Neutrophil (primary cell): ENCODE measurements around the gene UBE2H.

Experiments used
- H3K27ac ChIP-seq: fragments of 200-600 bp; sonication (generic); 2 replicates; pipeline ENCODE4 v1.5.1; 2016; ENCODE audit warnings: mild to moderate bottlenecking, moderate library complexity
- H3K27me3 ChIP-seq: fragments of 200-600 bp; sonication (generic); 2 replicates; pipeline ENCODE4 v1.6.0; 2016; ENCODE audit warnings: mild to moderate bottlenecking
- H3K36me3 ChIP-seq: fragments of 200-600 bp; sonication (generic); 2 replicates; pipeline ENCODE4 v1.5.1; 2017
- H3K4me1 ChIP-seq, 2 experiments: fragments of 200-600 bp in 1 of 2; sonication (generic) in 1 of 2; 1 replicate in 1 of 2; 2 replicates in 1 of 2; pipeline versions ENCODE4 v1.5.1 to v1.6.1; 2013 to 2016; ENCODE audit warnings: low read depth in 1 of 2, low read length in 1 of 2, mild to moderate bottlenecking in 1 of 2, moderate library complexity in 1 of 2; ENCODE audit not compliant: control insufficient read depth in 1 of 2, insufficient read depth in 1 of 2
- H3K4me3 ChIP-seq, 2 experiments: fragments of 200-600 bp in 1 of 2; sonication (generic) in 1 of 2; 1 replicate in 1 of 2; 2 replicates in 1 of 2; pipeline ENCODE4 v1.5.1; 2013 to 2016; ENCODE audit warnings: low read depth in 1 of 2, low read length in 1 of 2, mild to moderate bottlenecking in 1 of 2, moderate library complexity in 1 of 2
- H3K9me3 ChIP-seq: fragments of 200-600 bp; sonication (generic); 2 replicates; pipeline ENCODE4 v1.5.1; 2016
- TF ChIP-seq, protein P1 (sequence below): fragments of 200-600 bp; sonication (generic); IDR thresholded peaks from 2 replicates; pipeline ENCODE4 v1.5.1; 2016; ENCODE audit warnings: antibody characterized with exemption

The UBE2H gene

DNA sequence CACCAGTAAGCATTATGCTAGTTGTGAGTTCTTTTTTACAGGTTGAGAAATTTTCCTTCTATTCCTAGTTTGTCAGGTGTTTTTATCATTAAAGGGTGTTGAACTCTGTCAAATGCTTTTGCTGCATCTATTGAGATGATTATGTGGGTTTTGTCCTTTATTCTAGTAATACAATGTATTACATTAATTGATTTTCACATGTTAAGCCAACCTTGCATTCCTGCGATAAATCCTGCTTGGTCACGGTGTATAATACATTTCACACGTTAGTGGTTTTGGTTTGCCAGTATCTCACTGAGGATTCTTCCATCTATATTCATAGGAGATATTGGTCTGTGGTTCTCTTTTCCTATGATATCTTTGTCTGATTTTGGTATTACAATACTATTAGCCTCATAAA lies 136.0 kb downstream of the UBE2H start:
- Histone ChIP-seq H3K27ac (no peak overlapping the region), H3K36me3 (no peaks in the 10 kb centered on the region), H3K4me3 (no peak overlapping the region), H3K9me3 (no peaks in the 10 kb centered on the region), H3K4me1 (no peaks in the 10 kb centered on the region), H3K27me3 (peaks cover 33% of the 10 kb centered on the region)
- TF ChIP-seq, protein P1, sequence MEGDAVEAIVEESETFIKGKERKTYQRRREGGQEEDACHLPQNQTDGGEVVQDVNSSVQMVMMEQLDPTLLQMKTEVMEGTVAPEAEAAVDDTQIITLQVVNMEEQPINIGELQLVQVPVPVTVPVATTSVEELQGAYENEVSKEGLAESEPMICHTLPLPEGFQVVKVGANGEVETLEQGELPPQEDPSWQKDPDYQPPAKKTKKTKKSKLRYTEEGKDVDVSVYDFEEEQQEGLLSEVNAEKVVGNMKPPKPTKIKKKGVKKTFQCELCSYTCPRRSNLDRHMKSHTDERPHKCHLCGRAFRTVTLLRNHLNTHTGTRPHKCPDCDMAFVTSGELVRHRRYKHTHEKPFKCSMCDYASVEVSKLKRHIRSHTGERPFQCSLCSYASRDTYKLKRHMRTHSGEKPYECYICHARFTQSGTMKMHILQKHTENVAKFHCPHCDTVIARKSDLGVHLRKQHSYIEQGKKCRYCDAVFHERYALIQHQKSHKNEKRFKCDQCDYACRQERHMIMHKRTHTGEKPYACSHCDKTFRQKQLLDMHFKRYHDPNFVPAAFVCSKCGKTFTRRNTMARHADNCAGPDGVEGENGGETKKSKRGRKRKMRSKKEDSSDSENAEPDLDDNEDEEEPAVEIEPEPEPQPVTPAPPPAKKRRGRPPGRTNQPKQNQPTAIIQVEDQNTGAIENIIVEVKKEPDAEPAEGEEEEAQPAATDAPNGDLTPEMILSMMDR = no peak

DNA sequence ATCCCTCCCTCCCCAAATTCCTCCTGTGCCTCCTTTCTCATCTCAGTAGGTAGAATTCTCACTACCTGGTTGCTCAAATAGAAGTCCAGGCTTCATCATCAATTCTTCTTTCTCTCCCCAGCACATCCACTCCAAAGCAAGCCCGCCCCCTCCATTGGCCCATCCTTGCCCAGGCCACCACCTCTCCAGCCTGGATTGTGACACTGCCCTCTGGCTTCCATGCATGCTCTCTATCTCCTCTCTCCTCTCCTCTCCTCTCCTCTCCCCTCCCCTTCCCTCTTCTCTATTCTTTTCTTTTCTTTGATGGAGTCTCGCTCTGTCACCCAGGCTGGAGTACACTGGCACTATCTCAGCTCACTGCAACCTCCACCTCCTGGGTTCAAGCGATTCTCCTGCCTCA lies 144.9 kb downstream of the UBE2H start:
- H3K4me1 ChIP-seq = no peaks in the 10 kb centered on the region
- H3K27ac ChIP-seq = no peak overlapping the region
- peaks cover 26% of the 10 kb centered on the region for H3K27me3 ChIP-seq
- H3K36me3 ChIP-seq = no peaks in the 10 kb centered on the region
- no peak overlapping the region for H3K4me3 ChIP-seq
- no peaks in the 10 kb centered on the region for H3K9me3 ChIP-seq
- TF ChIP-seq, protein P1 = no peak

DNA sequence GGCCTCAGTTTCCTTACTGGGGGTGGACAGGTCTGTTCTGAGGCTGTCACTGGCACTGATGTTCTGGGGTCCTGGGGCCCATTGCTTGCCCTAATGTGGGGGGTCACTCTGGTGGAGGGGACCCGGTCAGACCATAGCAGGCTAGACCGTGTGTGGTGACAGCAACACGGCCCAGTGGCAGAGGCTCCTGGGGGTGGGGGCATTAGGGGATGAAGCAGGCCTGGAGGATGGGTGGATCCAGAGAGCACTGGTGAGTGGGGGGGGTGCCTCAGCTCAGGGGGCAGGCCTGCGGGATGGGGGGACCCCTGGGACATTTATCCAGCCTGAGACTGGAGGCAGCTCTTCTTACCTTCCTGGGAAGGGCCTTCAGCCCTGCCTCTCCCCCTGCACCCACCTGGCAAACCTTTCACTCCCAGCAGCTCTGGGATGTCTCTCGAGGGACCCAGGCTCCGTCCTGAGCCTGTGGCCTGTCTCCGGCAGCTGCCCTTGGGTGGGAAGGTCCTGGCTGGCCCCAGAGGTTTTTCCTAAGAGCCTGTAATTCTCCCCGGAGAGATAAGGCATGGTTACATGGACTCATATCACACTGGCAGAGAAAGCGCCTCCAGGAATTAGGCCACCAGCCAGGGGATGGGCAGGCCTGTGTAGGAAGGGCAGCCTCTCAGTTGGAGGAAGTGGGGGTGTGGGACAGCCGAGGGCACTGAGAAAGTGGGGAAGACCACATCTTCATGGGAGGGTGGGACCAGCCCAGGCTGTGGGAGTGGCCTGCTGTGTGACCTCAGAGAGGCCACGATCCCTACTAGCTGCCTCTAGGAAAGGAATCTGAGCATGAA lies 147.7 kb downstream of the UBE2H start:
- H3K36me3 ChIP-seq = no peaks in the 10 kb centered on the region
- no peak overlapping the region for H3K27ac ChIP-seq
- no peaks in the 10 kb centered on the region for H3K4me1 ChIP-seq
- H3K9me3 ChIP-seq = no peaks in the 10 kb centered on the region
- H3K4me3 ChIP-seq = no peak overlapping the region
- TF ChIP-seq, protein P1 = no peak
- H3K27me3 ChIP-seq = peaks cover 26% of the 10 kb centered on the region

DNA sequence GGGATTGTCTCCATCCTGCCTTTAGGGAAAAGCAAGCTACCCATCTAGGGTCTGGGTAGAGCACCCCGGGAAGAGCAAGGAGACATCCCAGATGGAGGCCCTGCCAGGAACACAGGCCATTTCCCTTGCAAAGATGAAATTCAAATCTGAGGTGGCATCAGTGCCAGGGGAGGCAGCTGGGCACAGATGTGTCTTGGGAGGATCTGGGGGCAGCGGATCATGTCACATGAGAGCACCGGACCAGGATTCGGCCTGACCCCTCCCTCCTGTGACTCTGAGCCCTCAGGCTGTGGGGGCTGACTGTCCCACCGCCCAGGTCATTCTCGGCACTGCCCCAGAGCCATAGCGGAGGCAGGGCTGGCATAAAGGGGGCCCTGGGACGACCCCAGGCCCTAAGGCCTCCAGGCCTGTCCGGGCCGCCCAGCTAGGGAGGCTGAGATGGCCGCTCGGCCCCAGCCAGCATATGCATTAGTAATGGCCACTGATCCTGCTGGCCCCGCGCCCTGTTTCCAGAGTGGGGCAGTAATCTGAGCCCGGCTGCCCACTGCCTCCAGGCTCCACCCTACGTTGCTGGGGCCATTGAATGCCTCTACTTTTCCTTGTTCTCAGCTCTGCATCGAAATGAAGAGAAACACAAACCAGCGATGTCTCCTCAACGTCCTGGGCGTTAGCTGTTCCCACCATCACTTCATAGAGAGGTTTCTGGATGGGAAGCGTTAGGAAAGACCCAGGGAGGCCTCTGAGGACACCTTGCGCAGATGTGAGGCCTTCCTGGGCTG lies 148.5 kb downstream of the UBE2H start:
- TF ChIP-seq, protein P1 = no peak
- Histone ChIP-seq H3K4me1 (no peaks in the 10 kb centered on the region), H3K27ac (no peak overlapping the region), H3K36me3 (no peaks in the 10 kb centered on the region), H3K9me3 (no peaks in the 10 kb centered on the region), H3K27me3 (peaks cover 22% of the 10 kb centered on the region), H3K4me3 (no peak overlapping the region)

DNA sequence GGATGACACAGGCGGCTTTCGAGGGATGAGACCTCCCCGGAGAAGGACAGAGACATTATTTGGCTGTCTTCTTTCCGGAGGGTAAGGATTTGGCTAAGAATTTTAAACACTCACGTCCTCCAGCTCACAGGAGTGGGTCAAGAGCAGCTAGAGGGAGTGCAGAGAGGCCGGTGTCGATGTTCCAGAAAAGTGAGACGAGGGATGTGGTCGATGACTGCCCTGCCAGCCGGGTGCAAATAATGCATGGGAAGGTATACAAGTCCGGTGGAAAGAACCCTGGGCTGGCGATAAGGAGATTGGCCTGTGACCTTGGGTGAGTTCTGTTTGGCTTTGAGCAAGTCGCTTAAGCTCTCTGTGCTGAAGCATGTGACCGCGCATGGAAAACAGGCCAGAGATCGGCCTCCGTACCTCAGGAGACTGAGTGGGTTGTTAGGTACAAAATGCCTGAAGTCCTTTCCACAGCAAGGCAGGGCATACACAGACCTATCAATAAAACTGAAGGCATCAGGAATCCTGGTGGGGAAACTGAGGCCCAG lies 149.1 kb downstream of the UBE2H start:
- Histone ChIP-seq H3K36me3 (no peaks in the 10 kb centered on the region), H3K27ac (no peak overlapping the region), H3K4me1 (no peaks in the 10 kb centered on the region), H3K9me3 (no peaks in the 10 kb centered on the region), H3K27me3 (peaks cover 22% of the 10 kb centered on the region), H3K4me3 (no peak overlapping the region)
- TF ChIP-seq, protein P1 = no peak
